Stimulated activated CD4-positive, alpha-beta T cell treated with anti-CD3 and anti-CD28 coated beads, Interleukin-12 subunit alpha, Interleukin-12 subunit beta, amount 100 ng/mL, for 4 hours (primary cell): ENCODE data around the gene DDX3X.
"Not testable (repeated sequence)": the region's sequence is repeated elsewhere in the genome, so short reads cannot be mapped to it uniquely, and the experiment has no call there.

Experiments used
- DNase-seq: peaks from one replicate; pipeline ENCODE4 v3.0.0-alpha.2; 2020

The DDX3X gene

DNA sequence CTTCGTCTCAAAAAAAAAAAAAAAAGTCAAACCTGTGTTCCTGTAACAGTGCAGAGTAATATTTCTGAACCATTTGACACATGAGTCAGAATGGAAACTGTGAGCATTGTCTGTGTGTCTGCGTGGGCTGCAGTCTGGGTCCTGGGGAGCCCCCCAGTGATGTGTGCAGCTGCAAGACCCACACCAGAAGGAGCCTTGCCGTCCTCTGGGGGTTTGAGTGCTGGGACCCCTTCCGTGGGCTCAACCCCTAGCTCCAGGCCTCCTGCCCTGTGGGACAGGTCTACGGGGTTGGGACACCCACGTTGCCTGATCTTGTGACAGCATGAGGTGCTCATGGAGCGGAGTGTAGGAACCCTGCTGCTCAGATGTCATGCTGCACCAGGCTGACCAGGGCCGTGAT is 43.7 kb downstream of the DDX3X start:
- DNase-seq, result peak; percentile 18

DNA sequence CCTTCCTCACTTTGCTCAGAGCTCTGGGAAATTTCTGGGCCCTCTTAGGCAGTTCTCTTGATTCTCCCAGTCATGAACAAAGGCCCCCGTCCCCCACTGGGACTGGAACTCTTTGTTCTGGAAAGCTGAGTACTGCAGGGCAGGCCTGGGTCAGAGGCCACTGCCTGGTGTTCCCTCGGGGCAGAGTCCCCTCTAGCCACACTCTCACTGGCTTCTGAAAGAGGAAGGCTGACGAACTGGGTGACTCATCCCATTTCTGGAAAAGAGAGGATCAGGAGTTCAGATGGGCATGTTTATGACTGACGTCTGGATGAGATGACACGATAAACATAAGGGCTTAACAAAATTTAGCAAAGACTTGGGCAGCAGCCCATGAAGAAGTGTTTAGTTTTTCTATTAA is 47.7 kb downstream of the DDX3X start:
- no peak for DNase-seq

- no peak for DNase-seq
Measured at GRCh38 chrX:41382714-41383645, 49.0 kb downstream of the DDX3X start.

DNA sequence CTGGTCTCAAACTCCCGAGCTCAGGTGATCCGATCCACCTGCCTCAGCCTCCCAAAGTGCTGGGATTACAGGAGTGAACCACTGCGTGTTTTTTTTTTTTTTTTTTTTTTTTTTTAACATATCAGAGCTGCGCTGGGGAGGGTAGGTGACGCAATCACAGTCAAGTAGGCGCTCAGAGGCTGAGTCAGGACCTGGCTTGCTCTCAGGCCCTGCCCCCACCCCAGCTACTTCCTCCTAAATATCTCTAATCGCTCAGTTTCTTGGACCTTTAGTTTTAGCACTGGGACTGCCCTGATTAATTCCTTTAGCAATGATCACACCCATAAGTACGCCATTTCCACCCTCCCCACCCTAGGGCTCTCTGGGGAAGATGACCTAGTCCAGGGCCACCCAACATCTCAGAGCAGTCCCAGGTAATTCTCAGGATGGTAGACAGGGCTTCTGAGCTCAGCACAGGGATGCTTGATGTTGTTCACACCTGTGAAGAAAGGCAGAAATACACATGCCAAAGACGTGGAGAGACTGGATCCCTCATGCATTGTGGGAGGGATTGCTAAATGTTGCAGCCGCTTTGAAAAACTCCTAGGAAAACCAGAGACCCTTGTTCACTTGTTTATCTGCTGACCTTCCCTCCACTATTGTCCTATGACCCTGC is 50.2 kb downstream of the DDX3X start:
- DNase-seq, result peak; percentile 42

GRCh38 chrX:41386222-41386990 is 52.4 kb downstream of the DDX3X start:
- no peak for DNase-seq

DNA sequence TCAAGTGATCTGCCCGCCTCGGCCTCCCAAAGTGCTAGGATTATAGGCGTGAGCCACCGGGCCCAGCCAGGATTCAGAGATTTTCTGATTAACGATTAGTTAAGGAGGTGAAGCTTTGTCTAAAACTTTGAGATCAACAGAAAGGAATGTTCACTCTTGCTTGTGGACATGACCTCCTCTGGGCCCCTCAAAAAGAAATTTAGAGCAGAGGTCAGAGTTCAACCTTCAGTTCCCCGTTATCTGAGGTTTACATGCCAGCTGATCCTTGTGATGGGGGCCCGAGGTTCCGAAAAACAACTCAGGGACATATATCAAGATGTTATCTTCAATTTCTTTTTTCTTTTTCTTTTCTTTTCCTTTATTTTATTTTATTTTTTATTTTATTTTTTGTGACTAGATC is 54.6 kb downstream of the DDX3X start:
- no peak for DNase-seq

- DNase-seq, result no peak
Measured at GRCh38 chrX:41389311-41389888, 55.4 kb downstream of the DDX3X start.

DNA sequence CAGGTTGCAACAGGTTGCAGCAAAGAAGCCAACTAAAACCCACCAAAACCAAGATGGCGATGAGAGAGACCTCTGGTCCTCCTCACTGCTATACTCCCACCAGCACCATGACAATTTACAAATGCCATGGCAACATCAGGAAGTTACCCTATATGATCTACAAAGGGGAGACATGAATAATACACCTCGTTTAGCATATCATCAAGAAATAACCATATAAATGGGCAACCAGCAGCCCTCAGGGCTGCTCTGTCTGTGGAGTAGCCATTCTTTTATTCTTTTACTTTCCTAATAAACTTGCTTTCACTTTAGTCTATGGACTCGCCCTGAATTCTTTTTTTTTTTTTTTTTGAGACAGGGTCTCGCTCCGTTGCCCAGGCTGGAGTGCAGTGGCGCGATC is 56.6 kb downstream of the DDX3X start:
- DNase-seq, result not testable (repeated sequence)

- no peak for DNase-seq
Measured at GRCh38 chrX:41391606-41392005, 57.6 kb downstream of the DDX3X start.

DNA sequence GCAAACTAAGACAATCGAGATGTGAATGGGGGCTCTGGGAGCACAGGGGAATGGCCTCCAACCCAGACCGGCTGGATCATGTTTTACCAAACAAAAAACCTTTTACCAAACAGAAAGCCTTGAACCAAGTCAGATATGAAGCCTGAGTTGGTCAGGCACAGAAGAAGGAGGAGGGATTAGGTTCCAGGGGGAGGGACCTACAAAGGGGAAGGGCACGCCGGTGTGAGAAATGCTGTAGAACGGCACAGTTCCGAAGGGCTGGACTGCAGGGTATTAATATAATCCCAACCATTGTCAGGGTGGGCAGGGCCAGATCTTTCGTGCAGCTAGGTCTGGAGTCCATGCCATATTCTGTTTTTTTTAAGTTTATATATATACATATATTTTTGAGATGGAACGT is 60.3 kb downstream of the DDX3X start:
- DNase-seq, result no peak

DNA sequence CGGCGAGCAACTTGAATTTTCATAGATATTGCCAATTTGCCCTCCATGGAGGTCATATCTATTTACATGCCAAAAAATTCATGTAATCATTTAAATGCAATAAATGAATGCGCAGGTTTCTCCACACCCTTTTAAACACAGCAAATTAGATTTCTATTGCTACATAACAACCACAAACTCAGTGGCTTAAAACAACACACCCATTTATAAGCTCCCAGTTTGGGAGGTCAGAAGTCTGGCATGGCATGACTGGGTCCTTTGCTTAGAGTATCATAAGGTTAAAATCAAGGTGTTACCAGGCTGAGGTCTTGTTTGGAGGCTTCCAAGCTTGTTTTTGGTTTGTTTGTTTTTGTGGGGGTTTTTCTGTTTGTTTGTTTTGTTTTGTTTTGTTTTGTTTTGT is 63.3 kb downstream of the DDX3X start:
- DNase-seq, result no peak

- DNase-seq, result no peak
Measured at GRCh38 chrX:41397768-41398167, 63.8 kb downstream of the DDX3X start.

DNA sequence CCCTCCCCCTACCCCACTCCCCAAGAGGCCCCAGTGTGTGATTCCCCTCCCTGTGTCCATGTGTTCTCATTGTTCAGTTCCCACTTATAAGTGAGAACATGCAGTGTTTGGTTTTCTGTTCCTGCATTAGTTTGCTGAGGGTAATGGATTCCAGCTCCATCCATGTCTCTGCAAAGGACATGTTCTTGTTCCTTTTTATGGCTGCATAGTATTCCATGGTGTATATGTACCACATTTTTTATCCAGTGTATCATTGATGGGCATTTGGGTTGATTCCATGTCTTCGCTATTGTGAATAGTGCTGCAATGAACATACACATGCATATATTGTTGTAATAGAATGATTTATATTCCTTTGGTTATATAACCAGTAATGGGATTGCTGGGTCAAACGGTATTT is 68.6 kb downstream of the DDX3X start:
- not testable (repeated sequence) for DNase-seq

DNA sequence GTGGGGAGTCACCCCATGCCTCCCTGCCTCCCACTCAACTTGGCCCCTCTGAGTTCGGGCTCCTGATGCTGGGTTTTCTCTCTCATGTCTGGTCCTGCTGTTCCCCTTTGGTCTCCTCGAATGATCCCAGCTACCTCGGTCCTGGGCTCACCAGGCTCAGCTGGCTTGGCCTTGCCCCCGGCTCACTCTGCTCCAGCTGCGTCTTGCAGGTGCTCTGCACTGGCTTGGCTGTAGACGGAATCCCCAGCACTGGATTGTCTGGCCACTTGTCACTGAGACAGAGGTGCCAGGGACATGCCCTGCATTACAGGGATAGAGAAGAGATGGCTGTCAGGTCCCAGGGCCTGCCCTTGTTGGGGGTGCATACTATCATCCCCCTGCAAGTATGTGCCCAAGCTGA is 71.6 kb downstream of the DDX3X start:
- DNase-seq, result no peak

DNA sequence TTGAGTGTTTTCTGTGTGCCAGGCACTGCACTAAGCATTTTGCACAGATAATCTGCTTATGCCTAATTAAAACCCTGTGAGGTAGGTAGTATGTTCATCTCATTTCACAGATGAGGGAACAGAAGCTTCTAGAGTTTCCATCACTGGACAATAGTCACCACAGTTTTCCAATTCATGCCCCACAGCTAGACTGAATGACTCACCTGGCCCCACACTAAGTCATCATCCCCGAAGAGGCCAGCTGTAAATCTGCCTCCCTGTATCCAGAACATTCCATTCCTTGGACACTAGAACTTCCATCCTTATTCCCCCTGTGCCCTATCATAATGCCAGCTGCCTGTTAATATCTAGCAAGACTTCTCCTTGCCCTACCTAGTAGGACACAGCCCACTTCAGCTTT is 72.2 kb downstream of the DDX3X start:
- no peak for DNase-seq

DNA sequence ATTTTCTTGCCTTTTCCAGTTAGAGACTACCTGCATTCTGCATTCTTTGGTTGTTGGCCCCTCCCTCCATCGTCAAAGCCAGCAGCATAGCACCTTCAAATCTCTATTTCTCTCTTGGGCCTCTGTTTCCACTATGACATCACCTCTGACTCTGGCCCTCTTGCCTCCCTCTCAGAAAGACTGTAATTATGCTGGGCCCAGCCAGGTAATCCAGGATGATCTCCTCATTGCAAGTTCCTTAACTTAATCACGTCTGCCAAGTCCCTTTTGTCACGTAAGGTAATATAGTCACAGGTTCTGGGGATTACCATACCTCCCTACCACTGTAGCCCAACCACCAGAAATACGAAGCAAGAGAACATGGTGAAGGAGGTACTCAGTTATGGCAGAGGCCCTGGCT is 73.9 kb downstream of the DDX3X start:
- no peak for DNase-seq

DNA sequence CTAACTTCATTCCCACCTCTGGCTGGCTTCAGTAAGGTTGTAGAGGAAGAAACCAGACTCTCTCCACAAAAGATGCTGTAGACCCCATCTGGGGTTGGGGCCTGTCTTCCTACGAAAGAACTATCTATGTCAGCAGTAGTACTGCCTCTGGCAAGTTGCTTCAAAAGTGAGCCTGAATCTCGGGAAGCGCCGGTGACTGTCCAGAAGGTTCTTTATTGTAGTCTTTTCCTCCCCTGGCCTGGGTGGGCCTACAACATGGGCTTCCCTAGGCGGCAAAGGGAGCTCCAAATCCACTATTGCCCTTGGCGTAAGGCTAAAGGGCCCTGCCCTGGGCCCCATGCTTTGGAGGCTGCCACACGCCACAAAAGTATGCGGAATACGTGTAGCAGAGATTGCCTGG is 74.6 kb downstream of the DDX3X start:
- DNase-seq, result no peak

- DNase-seq, result no peak
Measured at GRCh38 chrX:41409006-41409405, 75.0 kb downstream of the DDX3X start.

- not testable (repeated sequence) for DNase-seq
Measured at GRCh38 chrX:41411222-41411621, 77.3 kb downstream of the DDX3X start.

DNA sequence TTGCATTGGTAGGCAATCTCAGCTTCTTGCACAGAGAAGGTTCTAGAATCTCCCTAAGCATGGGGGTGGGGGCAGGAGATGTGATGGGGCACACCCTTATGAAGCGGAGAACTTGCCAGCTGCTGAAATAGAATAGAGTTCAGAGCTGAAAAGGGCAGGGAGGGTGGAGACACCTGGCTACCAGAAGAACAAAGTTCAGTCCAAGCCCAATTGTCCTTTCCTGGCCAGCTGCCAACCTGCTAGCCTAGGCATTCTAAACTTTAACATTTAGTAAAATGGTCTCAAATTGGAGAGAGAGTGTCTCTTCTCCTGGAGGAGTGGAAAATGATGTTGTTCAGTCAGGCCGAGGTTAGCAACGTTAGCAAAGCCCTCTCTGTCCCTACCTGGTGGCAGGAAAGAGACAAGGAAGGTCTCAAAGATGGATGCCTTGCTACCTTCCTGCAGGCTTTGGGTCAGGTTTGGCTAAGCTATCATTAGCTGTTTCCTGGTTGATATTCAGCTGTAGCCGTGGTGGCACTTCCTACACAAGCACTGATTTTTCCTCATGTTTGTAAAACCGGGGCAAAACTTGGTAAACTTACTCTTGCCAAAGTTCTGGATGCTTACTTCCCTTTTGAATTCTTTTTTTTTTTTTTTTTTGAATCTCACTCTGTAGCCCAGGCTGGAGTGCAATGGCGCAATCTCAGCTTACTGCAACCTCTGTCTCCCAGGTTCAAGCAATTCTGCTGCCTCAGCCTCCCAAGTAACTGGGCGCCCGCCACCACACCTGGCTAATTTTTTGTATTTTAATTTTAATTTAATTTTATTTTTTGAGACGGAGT is 78.5 kb downstream of the DDX3X start:
- DNase-seq, result no peak
